Measurements from ENCODE around the gene EIF3K.

DNA sequence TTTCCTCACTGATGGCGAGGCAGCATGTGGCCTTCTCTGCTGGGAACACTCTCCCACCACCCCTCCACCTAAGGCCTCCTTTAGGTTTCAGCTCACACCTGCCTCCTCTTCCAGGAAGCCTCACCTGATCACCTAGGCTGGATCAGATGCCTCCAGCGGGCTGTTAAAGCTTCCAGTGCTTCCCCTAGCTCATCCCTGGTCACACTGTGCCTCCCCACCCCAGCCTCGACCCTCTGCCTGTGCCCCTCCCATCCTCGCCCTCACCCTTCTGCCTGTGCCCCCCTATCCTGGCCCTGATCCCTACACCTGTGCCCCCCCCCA, 35.0 kb upstream of the EIF3K start:
- TF ChIP-seq, protein P1, sequence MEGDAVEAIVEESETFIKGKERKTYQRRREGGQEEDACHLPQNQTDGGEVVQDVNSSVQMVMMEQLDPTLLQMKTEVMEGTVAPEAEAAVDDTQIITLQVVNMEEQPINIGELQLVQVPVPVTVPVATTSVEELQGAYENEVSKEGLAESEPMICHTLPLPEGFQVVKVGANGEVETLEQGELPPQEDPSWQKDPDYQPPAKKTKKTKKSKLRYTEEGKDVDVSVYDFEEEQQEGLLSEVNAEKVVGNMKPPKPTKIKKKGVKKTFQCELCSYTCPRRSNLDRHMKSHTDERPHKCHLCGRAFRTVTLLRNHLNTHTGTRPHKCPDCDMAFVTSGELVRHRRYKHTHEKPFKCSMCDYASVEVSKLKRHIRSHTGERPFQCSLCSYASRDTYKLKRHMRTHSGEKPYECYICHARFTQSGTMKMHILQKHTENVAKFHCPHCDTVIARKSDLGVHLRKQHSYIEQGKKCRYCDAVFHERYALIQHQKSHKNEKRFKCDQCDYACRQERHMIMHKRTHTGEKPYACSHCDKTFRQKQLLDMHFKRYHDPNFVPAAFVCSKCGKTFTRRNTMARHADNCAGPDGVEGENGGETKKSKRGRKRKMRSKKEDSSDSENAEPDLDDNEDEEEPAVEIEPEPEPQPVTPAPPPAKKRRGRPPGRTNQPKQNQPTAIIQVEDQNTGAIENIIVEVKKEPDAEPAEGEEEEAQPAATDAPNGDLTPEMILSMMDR (IDR thresholded peaks at IDR 0.05), result no peak
- TF ChIP-seq EZH2 (IDR thresholded peaks at IDR 0.05), result no peak
